D721Med (cell line): ENCODE results near the gene MAP1LC3B2.

Source experiments
- DNase-seq: peaks from one replicate; pipeline ENCODE4 v3.0.0; 2011; ENCODE audit warnings: low spot score; ENCODE audit not compliant: insufficient read length
- FAIRE-seq: peaks from 2 replicates; lab custom pipeline; 2011; peaks lifted over from hg19 to GRCh38; lab: Jason Lieb, UNC
- TF ChIP-seq, protein P1 (sequence below): IDR thresholded peaks from 2 replicates; pipeline ENCODE4 v1.5.1; 2012; ENCODE audit warnings: mild to moderate bottlenecking, control low read depth; ENCODE audit not compliant: insufficient read depth; ENCODE audit errors: missing control alignments

The MAP1LC3B2 gene

DNA sequence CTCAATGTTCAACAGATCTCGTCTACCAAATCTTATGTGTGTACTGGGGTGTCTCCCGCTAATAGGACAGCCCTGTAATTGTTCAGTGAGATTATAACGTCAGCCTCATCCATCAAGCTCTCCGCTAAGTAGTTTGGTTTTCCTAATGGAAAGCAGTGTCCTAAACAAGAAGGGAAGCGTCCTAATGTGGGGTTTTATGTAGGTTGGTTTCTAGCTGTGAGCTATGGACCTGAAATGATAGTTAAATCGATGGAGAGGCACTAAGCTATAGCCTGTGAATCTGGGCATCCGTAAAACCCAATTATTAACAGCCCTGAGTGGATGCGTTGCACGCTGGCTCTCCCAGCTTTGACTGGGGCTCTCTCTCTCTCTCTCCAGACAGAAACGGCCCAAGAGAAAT lies 9.2 kb upstream of the MAP1LC3B2 start:
- TF ChIP-seq, protein P1, sequence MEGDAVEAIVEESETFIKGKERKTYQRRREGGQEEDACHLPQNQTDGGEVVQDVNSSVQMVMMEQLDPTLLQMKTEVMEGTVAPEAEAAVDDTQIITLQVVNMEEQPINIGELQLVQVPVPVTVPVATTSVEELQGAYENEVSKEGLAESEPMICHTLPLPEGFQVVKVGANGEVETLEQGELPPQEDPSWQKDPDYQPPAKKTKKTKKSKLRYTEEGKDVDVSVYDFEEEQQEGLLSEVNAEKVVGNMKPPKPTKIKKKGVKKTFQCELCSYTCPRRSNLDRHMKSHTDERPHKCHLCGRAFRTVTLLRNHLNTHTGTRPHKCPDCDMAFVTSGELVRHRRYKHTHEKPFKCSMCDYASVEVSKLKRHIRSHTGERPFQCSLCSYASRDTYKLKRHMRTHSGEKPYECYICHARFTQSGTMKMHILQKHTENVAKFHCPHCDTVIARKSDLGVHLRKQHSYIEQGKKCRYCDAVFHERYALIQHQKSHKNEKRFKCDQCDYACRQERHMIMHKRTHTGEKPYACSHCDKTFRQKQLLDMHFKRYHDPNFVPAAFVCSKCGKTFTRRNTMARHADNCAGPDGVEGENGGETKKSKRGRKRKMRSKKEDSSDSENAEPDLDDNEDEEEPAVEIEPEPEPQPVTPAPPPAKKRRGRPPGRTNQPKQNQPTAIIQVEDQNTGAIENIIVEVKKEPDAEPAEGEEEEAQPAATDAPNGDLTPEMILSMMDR, result no peak
- DNase-seq, result no peak
- no peak for FAIRE-seq

DNA sequence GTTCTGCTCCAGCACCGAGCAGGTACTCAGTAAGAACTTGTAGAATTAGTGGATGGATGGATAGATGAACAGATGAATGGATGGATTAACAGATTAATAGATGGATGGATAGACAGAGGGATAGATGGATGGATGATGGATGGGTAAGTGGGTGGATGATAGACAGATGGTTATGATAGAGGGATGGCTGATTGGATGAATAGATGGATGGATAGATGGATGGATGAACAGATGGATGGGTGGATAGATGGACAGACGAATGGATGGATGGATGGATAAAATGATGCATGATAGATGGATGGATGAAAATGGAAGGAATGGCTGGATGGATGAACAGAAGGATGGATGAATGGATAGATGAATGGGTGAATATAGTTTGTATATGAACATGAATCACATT lies 8.0 kb upstream of the MAP1LC3B2 start:
- TF ChIP-seq, protein P1, result no peak
- no peak for DNase-seq
- no peak for FAIRE-seq

DNA sequence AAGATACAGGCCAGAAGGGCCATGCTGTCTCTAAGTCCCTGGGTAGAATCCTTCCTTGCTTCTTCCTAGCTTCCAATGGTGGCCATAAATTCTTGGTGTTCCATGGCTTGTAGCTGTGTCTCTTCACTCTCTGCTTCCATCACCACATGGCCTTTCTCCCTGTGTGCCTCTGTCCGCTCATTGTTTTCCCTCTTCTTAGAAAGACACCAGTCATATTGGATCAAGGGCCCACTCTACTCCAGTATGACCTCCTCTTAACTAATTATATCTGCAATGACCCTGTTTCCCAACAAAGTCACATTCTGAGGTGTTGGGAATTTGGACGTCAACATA lies 7.6 kb upstream of the MAP1LC3B2 start:
- TF ChIP-seq, protein P1, result no peak
- FAIRE-seq, result no peak
- no peak for DNase-seq

GRCh38 chr12:116551952-116552772 lies 7.0 kb upstream of the MAP1LC3B2 start:
- no peak for DNase-seq
- TF ChIP-seq, protein P1, result no peak
- FAIRE-seq, result no peak

DNA sequence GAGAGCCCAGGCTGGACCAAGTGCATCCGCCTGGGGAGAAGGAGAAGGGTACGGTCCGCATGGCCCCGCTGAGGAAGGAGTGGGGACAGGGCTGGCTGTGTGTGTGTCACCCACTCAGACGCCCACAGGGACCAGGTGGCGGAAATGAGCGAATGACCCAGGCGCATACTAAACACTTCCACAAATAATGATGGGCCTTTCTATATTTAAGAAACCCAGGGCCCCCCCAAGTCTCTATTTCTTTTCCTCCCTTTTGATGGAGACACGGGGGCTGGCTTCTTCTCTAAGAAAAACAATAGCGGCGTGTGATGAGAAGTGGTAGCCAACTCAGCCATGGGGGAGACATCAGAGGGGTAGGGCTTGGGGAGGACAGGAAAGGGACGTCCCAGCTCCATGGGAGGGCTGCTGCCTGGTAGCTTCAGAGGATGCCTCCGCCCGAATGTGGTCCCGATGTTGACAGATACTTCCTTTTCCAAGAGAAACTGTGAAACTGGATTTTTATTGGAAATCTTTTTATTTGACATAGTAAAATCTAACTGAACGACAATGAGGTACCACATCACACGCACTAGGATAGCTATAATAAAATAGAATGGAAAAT lies 6.3 kb upstream of the MAP1LC3B2 start:
- DNase-seq (no peak), FAIRE-seq (no peak)
- TF ChIP-seq, protein P1, result no peak

DNA sequence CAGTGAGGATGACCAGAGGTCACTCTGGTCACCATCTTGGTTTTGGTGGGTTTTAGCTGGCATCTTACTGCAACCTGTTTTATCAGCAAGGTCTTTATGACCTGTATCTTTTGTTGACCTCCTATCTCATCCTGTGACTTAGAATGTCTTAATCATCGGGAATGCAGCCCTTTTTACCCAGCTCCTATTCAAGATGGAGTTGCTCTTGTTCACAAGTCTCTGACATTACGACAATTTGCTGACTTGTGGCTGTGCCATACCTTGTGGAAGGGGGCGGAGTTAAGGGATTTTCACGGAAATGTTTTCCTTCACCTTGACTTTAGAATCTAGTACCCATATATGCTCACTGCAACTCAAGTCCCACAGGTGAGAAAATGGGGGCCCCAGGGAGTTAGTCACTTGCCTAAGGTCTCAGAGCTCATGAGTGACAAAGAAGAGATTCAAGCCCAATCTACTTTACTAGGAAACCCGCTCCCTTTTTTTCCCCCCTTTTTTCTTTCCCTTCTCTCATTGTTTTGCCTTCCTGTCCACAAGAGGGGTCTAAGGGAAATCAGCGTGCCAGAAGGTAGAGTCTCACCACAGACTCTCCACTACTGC lies 2.7 kb upstream of the MAP1LC3B2 start:
- TF ChIP-seq, protein P1, result no peak
- no peak for DNase-seq
- FAIRE-seq, result no peak
